AG04450 (cell line): ENCODE data around the gene BBS5. TPM values are rescaled to one million over a fixed set of nuclear protein-coding genes. Genes with fewer than 3 reads are reported as not detected.
"Not testable (repeated sequence)": the region's sequence is repeated elsewhere in the genome, so short reads cannot be mapped to it uniquely, and the experiment has no call there.

ENCODE experiments used
- CTCF ChIA-PET: fragments of 300-600, 350-600 bp; formaldehyde crosslinking; extraction: SDS; loops from one replicate; lab custom pipeline; 2022; ENCODE audit warnings: antibody characterized with exemption, inconsistent platforms; lab: Charles Lee
- POLR2A ChIA-PET: fragments of 350-600 bp; formaldehyde crosslinking; extraction: SDS; loops from one replicate; lab custom pipeline; 2021; ENCODE audit warnings: antibody characterized with exemption, inconsistent platforms; lab: Yijun Ruan, JAX
- DNase-seq: peaks from one replicate; pipeline ENCODE4 v3.0.0-alpha.2; 2011; ENCODE audit warnings: low read depth, low spot score
- H3K27ac ChIP-seq: one replicate; pipeline ENCODE4 v1.5.1; 2012; ENCODE audit warnings: low read depth, low read length, control low read depth
- H3K27me3 ChIP-seq: one replicate; pipeline ENCODE4 v1.6.0; 2012; ENCODE audit warnings: low read length; ENCODE audit not compliant: control insufficient read depth, insufficient read depth
- H3K4me3 ChIP-seq: 2 replicates; pipeline ENCODE4 v1.5.1; 2011; ENCODE audit warnings: mild to moderate bottlenecking, low read depth, low read length, control low read depth
- H3K9me3 ChIP-seq: 2 replicates; pipeline ENCODE4 v1.5.1; 2012; ENCODE audit warnings: low read length; ENCODE audit not compliant: control insufficient read depth, insufficient read depth
- CTCF ChIP-seq: IDR thresholded peaks from 2 replicates; pipeline ENCODE4 v1.5.1; 2011; ENCODE audit warnings: low read depth, low read length, control low read depth, inconsistent platforms
- polyA plus RNA-seq: library from polyadenylated mRNA; depleted of rRNA; stranded (reverse); fragments of >200 nt; gene quantifications from 2 replicates; pipeline ENCODE4 v1.2.3, GENCODE V29; 2011

The BBS5 gene
- polyA plus RNA-seq, 1 experiment, result 2.0 TPM

- CTCF ChIA-PET, result interaction anchor here (0.9 to 1.1 kb wide), 2 partner anchors 140 to 429 kb away, joined by 3 read pairs; no protein-coding TSS in a partner anchor
- no peaks in the 10 kb centered on the region for H3K27me3 ChIP-seq
Measured at GRCh38 chr2:169448316-169448715, 31.0 kb upstream of the BBS5 start.

GRCh38 chr2:169448865-169449264, 30.4 kb upstream of the BBS5 start:
- Histone ChIP-seq H3K27me3 (no peaks in the 10 kb centered on the region), H3K4me3 (no peak overlapping the region), H3K9me3 (no peaks in the 10 kb centered on the region; the same call in 1 of the 2 replicates), H3K27ac (no peak overlapping the region)
- no peak for TF ChIP-seq CTCF
- no peak for DNase-seq
- ChIA-PET POLR2A (no interaction called here), CTCF (no interaction called here)

More at GRCh38 chr2:169448316-169448715, 31.0 kb upstream of the BBS5 start:
- no peaks in the 10 kb centered on the region; the same call in 1 of the 2 replicates for H3K9me3 ChIP-seq
- H3K27ac ChIP-seq, result no peak overlapping the region
- no peak for DNase-seq
- TF ChIP-seq CTCF, result no peak
- H3K4me3 ChIP-seq, result no peak overlapping the region
- POLR2A ChIA-PET, result no interaction called here

GRCh38 chr2:169452080-169452479, 27.2 kb upstream of the BBS5 start:
- Histone ChIP-seq H3K4me3 (no peak overlapping the region), H3K27ac (no peak overlapping the region), H3K27me3 (no peaks in the 10 kb centered on the region), H3K9me3 (no peaks in the 10 kb centered on the region; the same call in 1 of the 2 replicates)
- POLR2A ChIA-PET, result interaction anchor here (0.6 to 0.7 kb wide), 2 partner anchors 319 to 483 kb away, joined by 4 to 6 read pairs; no protein-coding TSS in a partner anchor
- no peak for DNase-seq
- CTCF ChIA-PET, result interaction anchor here (0.5 to 2.8 kb wide), 49 partner anchors 9 to 1361 kb away, joined by 3 to 36 read pairs (median 4); partner anchors contain the start of genes BBS5 and METTL5
- TF ChIP-seq CTCF, result peak; percentile 55

GRCh38 chr2:169453044-169453443, 26.2 kb upstream of the BBS5 start:
- H3K4me3 ChIP-seq, H3K27ac ChIP-seq, H3K27me3 ChIP-seq, DNase-seq, H3K9me3 ChIP-seq, POLR2A ChIA-PET: not testable (repeated sequence)
- CTCF ChIA-PET, result interaction anchor here (0.9 to 2.8 kb wide), 10 partner anchors 8 to 782 kb away, joined by 3 to 34 read pairs (median 15); partner anchors contain the start of gene METTL5

- ChIA-PET POLR2A (no interaction called here), CTCF (interaction anchor here (1.1 to 1.8 kb wide), 2 partner anchors 9 to 67 kb away, joined by 3 to 15 read pairs; no protein-coding TSS in a partner anchor)
- DNase-seq, result no peak
- no peaks in the 10 kb centered on the region for H3K9me3 ChIP-seq
- H3K27me3 ChIP-seq, result no peaks in the 10 kb centered on the region
- no peak overlapping the region for H3K4me3 ChIP-seq
- H3K27ac ChIP-seq, result no peak overlapping the region
- TF ChIP-seq CTCF, result no peak
Measured at GRCh38 chr2:169461143-169461542, 18.2 kb upstream of the BBS5 start.
